ENCODE measurements around the gene DCTN4. TPM values are rescaled to one million over a fixed set of nuclear protein-coding genes. Genes with fewer than 3 reads are reported as not detected.

DCTN4 gene
- polyA plus RNA-seq, 1 experiment: 61.1 TPM

DNA sequence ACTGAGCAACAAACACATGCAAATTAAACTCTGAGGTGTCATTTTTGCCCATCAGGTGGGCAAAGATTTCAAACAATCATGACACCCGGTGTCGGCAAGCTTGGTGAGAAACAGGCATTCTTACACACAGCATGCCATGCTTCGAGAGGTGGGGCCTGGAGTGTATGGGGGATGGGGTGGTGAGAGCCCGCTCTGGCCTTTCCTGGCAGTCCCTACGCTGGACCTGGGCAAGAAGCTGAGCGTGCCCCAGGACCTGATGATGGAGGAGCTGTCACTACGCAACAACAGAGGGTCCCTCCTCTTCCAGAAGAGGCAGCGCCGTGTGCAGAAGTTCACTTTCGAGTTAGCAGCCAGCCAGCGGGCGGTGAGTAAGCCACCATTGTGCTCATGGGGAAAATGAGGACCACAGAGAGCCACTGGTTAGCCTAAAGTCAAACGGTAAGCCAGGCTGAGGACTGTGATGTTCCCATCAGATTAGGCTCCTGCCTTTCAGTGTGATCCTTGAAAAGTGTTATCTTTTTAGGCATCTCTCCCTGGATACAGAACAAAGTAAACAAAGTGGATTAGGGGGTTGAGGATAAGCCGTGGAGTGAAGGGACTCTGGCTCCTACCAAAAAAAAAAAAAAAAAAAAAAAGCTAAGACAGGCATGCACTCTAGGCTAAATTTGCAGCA is 88.4 kb downstream of the DCTN4 start:
- H3K4me3 ChIP-seq (ENCODE audit: low read depth, low read length): no peak overlapping the region
- no peak for DNase-seq (ENCODE audit: low read depth, low spot score)
- ChIA-PET POLR2A (no interaction called here), CTCF (interaction anchor here (0.6 to 1.2 kb wide), 3 partner anchors 20 to 109 kb away, joined by 3 to 5 read pairs (median 3); no protein-coding TSS in a partner anchor)
- TF ChIP-seq CTCF (IDR thresholded peaks at IDR 0.05; ENCODE audit: low read depth, low read length): no peak
- peaks cover 14% of the 10 kb centered on the region for H3K27me3 ChIP-seq (ENCODE audit: control insufficient read depth, insufficient read depth, low read length)
- H3K27ac ChIP-seq (ENCODE audit: low read depth, low read length): no peak overlapping the region
- no peaks in the 10 kb centered on the region for H3K9me3 ChIP-seq (ENCODE audit: control insufficient read depth, insufficient read depth, low read length)

- CTCF ChIA-PET: interaction anchor here (1.0 kb wide), 1 partner anchor 103 kb away, joined by 3 read pairs; no protein-coding TSS in a partner anchor
- H3K9me3 ChIP-seq (ENCODE audit: control insufficient read depth, insufficient read depth, low read length): no peaks in the 10 kb centered on the region
- peaks cover 22% of the 10 kb centered on the region for H3K27me3 ChIP-seq (ENCODE audit: control insufficient read depth, insufficient read depth, low read length)
- DNase-seq (ENCODE audit: low read depth, low spot score): no peak
- TF ChIP-seq CTCF (IDR thresholded peaks at IDR 0.05; ENCODE audit: low read depth, low read length): no peak
- POLR2A ChIA-PET: interaction anchor here (0.9 kb wide), 1 partner anchor 27 kb away, joined by 3 read pairs; no protein-coding TSS in a partner anchor
- no peak overlapping the region for H3K27ac ChIP-seq (ENCODE audit: low read depth, low read length)
- H3K4me3 ChIP-seq (ENCODE audit: low read depth, low read length): no peak overlapping the region
Observed at GRCh38 chr5:150665044-150665443, 93.8 kb downstream of the DCTN4 start.

DNA sequence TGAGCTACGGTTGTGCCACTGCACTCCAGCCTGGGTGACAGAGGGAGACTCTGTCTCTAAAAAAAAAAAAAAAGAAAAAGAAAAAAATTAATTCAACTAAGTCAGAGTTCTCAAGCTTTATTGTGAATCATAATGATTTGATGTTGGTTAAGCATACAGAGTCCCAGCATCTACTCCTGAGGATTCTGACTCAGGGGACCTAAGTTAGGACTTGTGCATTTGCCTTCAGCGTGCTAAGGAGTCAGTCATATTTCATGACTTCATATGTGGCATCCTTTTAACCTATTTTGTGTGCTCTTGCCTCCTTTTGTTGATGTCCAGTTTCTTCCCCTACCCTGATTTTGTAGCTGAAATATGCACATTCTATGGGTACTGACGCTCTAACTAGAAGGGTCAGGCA is 94.9 kb downstream of the DCTN4 start:
- POLR2A ChIA-PET: interaction anchor here (0.9 to 1.2 kb wide), 2 partner anchors 10 to 26 kb away, joined by 3 read pairs; no protein-coding TSS in a partner anchor
- CTCF ChIA-PET: interaction anchor here (1.5 to 2.2 kb wide), 2 partner anchors 103 to 105 kb away, joined by 4 to 10 read pairs; no protein-coding TSS in a partner anchor
- DNase-seq (ENCODE audit: low read depth, low spot score): no peak

GRCh38 chr5:150662731-150663516 is 95.9 kb downstream of the DCTN4 start:
- POLR2A ChIA-PET: no interaction called here
- no peak overlapping the region for H3K27ac ChIP-seq (ENCODE audit: low read depth, low read length)
- H3K9me3 ChIP-seq (ENCODE audit: control insufficient read depth, insufficient read depth, low read length): no peaks in the 10 kb centered on the region
- no peak for DNase-seq (ENCODE audit: low read depth, low spot score)
- peaks cover 18% of the 10 kb centered on the region for H3K27me3 ChIP-seq (ENCODE audit: control insufficient read depth, insufficient read depth, low read length)
- no peak overlapping the region for H3K4me3 ChIP-seq (ENCODE audit: low read depth, low read length)
- CTCF ChIA-PET: interaction anchor here (1.5 to 2.2 kb wide), 2 partner anchors 102 to 104 kb away, joined by 4 to 10 read pairs; no protein-coding TSS in a partner anchor
- TF ChIP-seq CTCF (IDR thresholded peaks at IDR 0.05; ENCODE audit: low read depth, low read length): no peak

More for the DNA sequence above, 94.9 kb downstream of the DCTN4 start:
- Histone ChIP-seq H3K27ac (ENCODE audit: low read depth, low read length) (no peak overlapping the region), H3K27me3 (ENCODE audit: control insufficient read depth, insufficient read depth, low read length) (peaks cover 22% of the 10 kb centered on the region), H3K4me3 (ENCODE audit: low read depth, low read length) (no peak overlapping the region), H3K9me3 (ENCODE audit: control insufficient read depth, insufficient read depth, low read length) (no peaks in the 10 kb centered on the region)
- no peak for TF ChIP-seq CTCF (IDR thresholded peaks at IDR 0.05; ENCODE audit: low read depth, low read length)

Data from AG04450 (cell line).